ENCODE measurements around the gene NLRX1. TPM values are rescaled to one million over a fixed set of nuclear protein-coding genes. Genes with fewer than 3 reads are reported as not detected.

The NLRX1 gene
- total RNA-seq, 1 experiment from 2014 or later, result 21.4 TPM

DNA sequence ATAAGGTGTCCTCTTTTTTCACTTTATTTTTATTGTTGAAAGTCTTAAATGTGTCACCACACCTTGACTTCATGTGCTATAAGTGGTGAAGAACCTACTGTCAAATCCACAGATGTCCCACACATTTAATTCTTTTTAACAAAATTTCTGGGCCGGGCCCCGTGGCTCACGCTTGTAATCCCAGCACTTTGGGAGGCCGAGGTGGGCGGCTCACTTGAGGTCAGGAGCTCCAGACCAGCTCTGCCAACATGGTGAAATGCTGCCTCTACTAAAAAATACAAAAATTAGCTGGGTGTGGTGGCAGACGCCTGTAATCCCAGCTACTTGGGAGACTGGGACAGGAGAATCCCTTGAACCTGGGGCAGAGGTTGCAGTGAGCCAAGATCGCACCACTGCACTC lies 40.7 kb downstream of the NLRX1 start (continued):
- no peak for TF ChIP-seq EZH2phosphoT487 (IDR thresholded peaks at IDR 0.05; ENCODE audit: borderline replicate concordance)
- no peak for TF ChIP-seq YY1 (IDR thresholded peaks at IDR 0.05; ENCODE audit: extremely low read depth, insufficient replicate concordance, low read depth, low read length)

DNA sequence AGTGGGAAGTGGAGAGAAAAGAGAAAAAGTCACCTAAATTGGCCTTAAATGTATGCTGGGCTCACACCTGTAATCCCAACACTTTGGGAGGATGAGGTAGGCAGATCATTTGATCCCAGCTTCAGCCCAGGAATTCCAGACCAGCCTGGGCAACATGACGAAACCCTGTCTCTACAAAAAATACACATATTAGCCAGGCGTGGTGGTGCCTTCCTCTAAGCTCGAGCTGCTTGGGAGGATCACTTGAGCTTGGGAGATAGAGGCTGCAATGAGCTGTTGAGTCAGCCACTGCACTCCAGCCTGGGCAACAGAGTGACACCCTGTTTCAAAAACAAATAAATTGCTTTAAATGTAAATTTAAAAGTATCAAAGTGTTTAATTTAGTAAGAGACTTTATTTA lies 41.5 kb downstream of the NLRX1 start:
- Histone ChIP-seq H3K4me3 (replicated peaks in 1 of 2; ENCODE audit: low read depth in 1 of 2, low read length in 2 of 2) (no peak overlapping the region), H3K4me2 (ENCODE audit: low read length) (no peak overlapping the region), H3K27ac (ENCODE audit: low read depth, low read length) (no peak overlapping the region), H3K9ac (ENCODE audit: low read length) (no peak overlapping the region), H3K79me2 (ENCODE audit: insufficient read depth, low read length) (peaks cover 75% of the 10 kb centered on the region), H3K4me1 (ENCODE audit: control insufficient read depth in 1 of 2, insufficient read depth in 2 of 2, low read length in 2 of 2) (peaks cover 8 to 19% of the 10 kb centered on the region in 2 experiments), H2AFZ (ENCODE audit: low read depth, low read length, poor library complexity, severe bottlenecking) (no peak overlapping the region), H3K9me3 (ENCODE audit: control insufficient read depth in 1 of 2, insufficient read depth in 1 of 2, low read depth in 1 of 2, low read length in 2 of 2) (no peaks in the 10 kb centered on the region), H3K27me3 (ENCODE audit: insufficient read depth, low read length) (no peaks in the 10 kb centered on the region), H3K36me3 (ENCODE audit: control insufficient read depth in 1 of 2, insufficient read depth in 2 of 2, low read length in 2 of 2) (no peaks in the 10 kb centered on the region), H4K20me1 (ENCODE audit: insufficient read depth) (no peaks in the 10 kb centered on the region), H3K9me2 (ENCODE audit: insufficient read depth) (no peaks in the 10 kb centered on the region)
- intact Hi-C loops (cut with micrococcal nuclease), result no loop called here
- ChIA-PET RAD21 (ENCODE audit: low non-redundant PET in 1 of 2, low total read pairs in 2 of 2, uncharacterized antibody in 2 of 2, unreplicated experiment in 2 of 2) (no interaction called here), POLR2A (no interaction called here), CTCF (no interaction called here)
- no peak for DNase-seq (ENCODE audit: low read depth, low spot score)
- ATAC-seq, result no peak
- no TSS peak for BruUV-seq (replicated peaks)
- TF ChIP-seq, protein P1, sequence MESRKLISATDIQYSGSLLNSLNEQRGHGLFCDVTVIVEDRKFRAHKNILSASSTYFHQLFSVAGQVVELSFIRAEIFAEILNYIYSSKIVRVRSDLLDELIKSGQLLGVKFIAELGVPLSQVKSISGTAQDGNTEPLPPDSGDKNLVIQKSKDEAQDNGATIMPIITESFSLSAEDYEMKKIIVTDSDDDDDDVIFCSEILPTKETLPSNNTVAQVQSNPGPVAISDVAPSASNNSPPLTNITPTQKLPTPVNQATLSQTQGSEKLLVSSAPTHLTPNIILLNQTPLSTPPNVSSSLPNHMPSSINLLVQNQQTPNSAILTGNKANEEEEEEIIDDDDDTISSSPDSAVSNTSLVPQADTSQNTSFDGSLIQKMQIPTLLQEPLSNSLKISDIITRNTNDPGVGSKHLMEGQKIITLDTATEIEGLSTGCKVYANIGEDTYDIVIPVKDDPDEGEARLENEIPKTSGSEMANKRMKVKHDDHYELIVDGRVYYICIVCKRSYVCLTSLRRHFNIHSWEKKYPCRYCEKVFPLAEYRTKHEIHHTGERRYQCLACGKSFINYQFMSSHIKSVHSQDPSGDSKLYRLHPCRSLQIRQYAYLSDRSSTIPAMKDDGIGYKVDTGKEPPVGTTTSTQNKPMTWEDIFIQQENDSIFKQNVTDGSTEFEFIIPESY (IDR thresholded peaks at IDR 0.05; ENCODE audit: extremely low read depth, insufficient replicate concordance, low read length), result no peak
- TF ChIP-seq, protein P2, sequence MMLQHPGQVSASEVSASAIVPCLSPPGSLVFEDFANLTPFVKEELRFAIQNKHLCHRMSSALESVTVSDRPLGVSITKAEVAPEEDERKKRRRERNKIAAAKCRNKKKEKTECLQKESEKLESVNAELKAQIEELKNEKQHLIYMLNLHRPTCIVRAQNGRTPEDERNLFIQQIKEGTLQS (IDR thresholded peaks at IDR 0.05), result no peak
- TF ChIP-seq CBX3 (IDR thresholded peaks at IDR 0.05; ENCODE audit: low read depth), result no peak
- TF ChIP-seq SRF (IDR thresholded peaks at IDR 0.05; ENCODE audit: low read depth), result no peak

Data from HCT116 (cell line).